ENCODE data around the gene DEFB114.

The DEFB114 gene

GRCh38 chr6:49934770-49935169 lies 29.2 kb downstream of the DEFB114 start:
- DNase-seq, result no peak

GRCh38 chr6:49933526-49933925 lies 30.4 kb downstream of the DEFB114 start:
- no peak for DNase-seq

GRCh38 chr6:49929340-49929739 lies 34.6 kb downstream of the DEFB114 start:
- no peak for DNase-seq

DNA sequence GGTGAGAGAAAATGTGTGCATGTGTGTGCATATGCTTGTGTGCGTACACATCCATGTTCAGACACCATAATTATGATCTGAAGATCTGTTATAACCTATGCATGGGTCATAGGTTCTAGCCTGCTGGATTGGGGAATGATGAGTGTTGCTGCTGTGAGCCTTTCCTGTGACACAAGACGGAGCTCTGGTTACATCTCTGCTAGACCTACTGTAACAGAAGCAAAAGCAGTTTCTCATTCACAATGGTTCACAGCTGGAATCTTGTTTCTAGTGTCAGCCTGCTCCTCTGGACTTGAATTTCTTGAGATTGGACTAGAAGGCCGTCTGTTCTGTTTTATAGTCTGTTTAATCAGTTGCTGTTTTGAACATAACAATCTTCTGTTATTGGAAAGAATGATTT lies 40.1 kb downstream of the DEFB114 start:
- DNase-seq, result no peak

DNA sequence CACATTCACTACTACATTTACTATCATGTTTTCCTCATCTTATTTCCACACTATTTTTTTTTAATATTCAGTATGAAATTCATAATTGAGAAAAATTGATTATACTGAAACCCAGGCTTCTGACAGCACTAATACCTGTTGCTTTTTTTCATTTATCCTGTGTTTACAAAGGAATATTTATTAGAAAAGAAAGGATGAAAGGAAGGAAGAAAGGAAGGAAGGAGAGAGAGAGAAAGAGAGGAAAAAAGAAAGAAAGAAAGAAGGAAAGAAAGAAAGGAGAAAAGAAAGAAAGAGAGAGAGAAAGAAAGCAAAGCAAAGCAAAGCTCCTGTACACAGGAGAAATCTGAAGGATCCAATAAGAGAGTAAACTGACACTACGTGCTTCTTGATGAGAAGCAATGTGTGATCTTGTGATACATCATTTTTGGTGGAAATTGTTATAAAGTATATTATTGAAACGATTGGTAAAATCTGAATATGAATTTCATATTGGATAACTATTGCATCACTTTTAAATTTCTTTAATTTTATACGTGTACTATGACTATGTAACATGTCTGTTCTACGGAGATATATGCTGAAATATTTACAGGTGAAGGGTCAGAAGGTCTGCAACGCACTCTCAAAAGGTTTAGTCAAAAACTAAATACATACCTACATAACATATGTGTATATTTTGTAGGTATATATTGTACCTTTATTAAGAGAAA lies 43.9 kb downstream of the DEFB114 start:
- no peak for DNase-seq

DNA sequence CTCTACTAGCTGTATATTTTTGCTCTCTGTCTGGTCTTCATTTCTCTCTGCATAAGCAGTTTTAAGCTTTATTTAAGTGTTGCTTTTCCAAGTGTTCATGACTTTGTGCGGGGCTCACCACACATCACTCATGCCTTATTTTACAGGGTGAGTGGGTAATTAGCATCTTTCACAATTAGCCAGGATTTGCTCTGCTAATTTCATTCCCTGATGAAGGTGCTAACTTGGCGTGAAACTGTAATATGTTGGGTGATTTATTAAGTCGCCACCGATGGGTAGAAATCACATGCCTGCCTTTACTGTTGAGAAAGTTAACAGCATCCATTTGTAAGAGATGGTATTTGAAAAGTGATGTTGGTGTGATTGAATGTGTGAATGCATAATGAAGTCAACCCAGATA lies 44.7 kb downstream of the DEFB114 start:
- no peak for DNase-seq

DNA sequence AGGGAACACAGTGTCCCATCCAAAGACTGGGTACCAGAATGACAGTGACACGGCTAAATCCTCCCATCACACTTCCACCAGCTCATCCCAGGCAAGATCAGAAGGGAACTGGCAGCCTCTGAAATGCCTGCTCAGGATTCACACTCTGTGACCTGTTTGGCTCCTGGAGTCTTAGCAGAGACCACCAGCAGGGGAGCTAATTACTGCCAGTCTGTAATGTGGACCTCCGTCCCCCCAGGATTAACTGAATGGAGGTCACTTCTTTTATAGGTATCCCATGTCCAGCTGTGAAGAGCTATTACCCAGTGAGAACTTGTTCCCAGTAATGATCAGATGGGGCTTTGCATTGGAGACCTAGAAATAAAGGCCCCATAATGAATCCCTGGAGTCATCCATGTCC lies 45.2 kb downstream of the DEFB114 start:
- no peak for DNase-seq

GRCh38 chr6:49915035-49915434 lies 48.9 kb downstream of the DEFB114 start:
- DNase-seq, result no peak

GRCh38 chr6:49913636-49914375 lies 50.2 kb downstream of the DEFB114 start:
- DNase-seq, result no peak

DNA sequence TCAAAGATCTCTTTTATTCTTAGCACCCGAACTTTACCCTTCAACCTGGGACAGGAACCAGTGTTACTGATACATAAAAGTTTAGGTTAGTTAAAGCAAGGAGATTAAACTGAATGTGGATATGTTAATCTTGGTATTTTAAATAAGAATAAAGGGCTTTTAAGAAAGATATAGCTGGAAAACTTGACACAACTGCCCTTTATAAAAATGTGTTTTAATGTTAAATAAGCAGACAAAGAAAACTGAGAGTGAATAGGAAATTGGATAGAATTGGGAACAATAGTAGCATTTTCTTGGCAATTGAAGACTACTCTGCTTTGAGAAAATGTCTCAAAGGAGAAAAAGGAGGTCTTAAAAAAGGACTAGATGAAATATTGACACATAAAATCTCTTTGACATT lies 51.8 kb downstream of the DEFB114 start:
- no peak for DNase-seq

- DNase-seq, result no peak
Observed at GRCh38 chr6:49911252-49911651, 52.7 kb downstream of the DEFB114 start.
